GM12865 (cell line): ENCODE data around the gene ARHGEF17.
A peak's percentile ranks its signal among the peaks of the same experiment; 100 is the strongest.

Experiments
- DNase-seq: peaks from one replicate; pipeline ENCODE4 v3.0.0; 2010; ENCODE audit warnings: low read depth
- H3K4me3 ChIP-seq: 2 replicates; pipeline ENCODE4 v1.5.1; 2011; ENCODE audit warnings: mild to moderate bottlenecking, low read depth, low read length, control low read depth
- CTCF ChIP-seq: IDR thresholded peaks from 2 replicates; pipeline ENCODE4 v1.5.1; 2011; ENCODE audit warnings: low read length, control low read depth, low read depth, inconsistent platforms; ENCODE audit not compliant: insufficient read depth; ENCODE audit errors: missing control alignments

The ARHGEF17 gene

GRCh38 chr11:73389916-73390315, 81.8 kb downstream of the ARHGEF17 start:
- TF ChIP-seq CTCF: no peak
- DNase-seq: no peak
- H3K4me3 ChIP-seq: no peak overlapping the region

- no peak overlapping the region for H3K4me3 ChIP-seq
- no peak for TF ChIP-seq CTCF
- no peak for DNase-seq
These were observed 82.8 kb downstream of the ARHGEF17 start for GRCh38 chr11:73390601-73391565.

GRCh38 chr11:73391665-73392064, 83.6 kb downstream of the ARHGEF17 start:
- no peak for DNase-seq
- no peak overlapping the region for H3K4me3 ChIP-seq
- TF ChIP-seq CTCF: no peak

GRCh38 chr11:73392108-73393010, 84.3 kb downstream of the ARHGEF17 start:
- no peak for TF ChIP-seq CTCF
- no peak for DNase-seq
- H3K4me3 ChIP-seq: no peak overlapping the region

GRCh38 chr11:73393011-73393380, 84.9 kb downstream of the ARHGEF17 start:
- no peak for DNase-seq
- TF ChIP-seq CTCF: no peak
- no peak overlapping the region for H3K4me3 ChIP-seq

- TF ChIP-seq CTCF: peak; percentile 78
- DNase-seq: peak; percentile 79
These were observed 85.7 kb downstream of the ARHGEF17 start for GRCh38 chr11:73393479-73394415.

More at GRCh38 chr11:73393479-73394415, 85.7 kb downstream of the ARHGEF17 start:
- H3K4me3 ChIP-seq: no peak overlapping the region
